HFFc6 (cell line): ENCODE data around the gene GNAZ. TPM values are rescaled to one million over a fixed set of nuclear protein-coding genes. Genes with fewer than 3 reads are reported as not detected.

Experiments
- DNase-seq: peaks from one replicate; pipeline ENCODE4 v3.0.0-alpha.2; 2018
- H3K27ac Mint-ChIP-seq: 2 replicates; pipeline ENCODE4 v1.8.0; 2020; ENCODE audit warnings: mild to moderate bottlenecking, mixed read lengths
- H3K27me3 Mint-ChIP-seq: 2 replicates; pipeline ENCODE4 v1.8.0; 2021; ENCODE audit warnings: mild to moderate bottlenecking, moderate library complexity, mixed read lengths; ENCODE audit not compliant: insufficient read depth
- H3K36me3 Mint-ChIP-seq: 2 replicates; pipeline ENCODE4 v1.8.0; 2021; ENCODE audit warnings: low read depth, mixed read lengths
- H3K4me1 Mint-ChIP-seq: 2 replicates; pipeline ENCODE4 v1.8.0; 2020; ENCODE audit warnings: low read depth, mixed read lengths
- H3K4me3 Mint-ChIP-seq: 2 replicates; pipeline ENCODE4 v1.8.0; 2020; ENCODE audit warnings: mild to moderate bottlenecking, moderate library complexity, mixed read lengths
- H3K9me3 Mint-ChIP-seq: 2 replicates; pipeline ENCODE4 v1.8.0; 2020; ENCODE audit warnings: mild to moderate bottlenecking, mixed read lengths
- total RNA-seq, 6 experiments: library from RNA; stranded (reverse); fragmentation: NEBNext Ultra II Directional; extraction: Animal tissue kit (Norgen Biotek cat#: 25700); gene quantifications; 2 replicates in 1 of 6; 3 replicates in 5 of 6; pipeline ENCODE4 v1.2.3, GENCODE V29; 2021
- TF ChIP-seq, protein P1 (sequence below): fragments of 200-600 bp; sonication (generic); IDR thresholded peaks from 2 replicates; pipeline ENCODE4 v1.5.0; 2021; ENCODE audit warnings: antibody characterized with exemption, mild to moderate bottlenecking

The GNAZ gene
- total RNA-seq, 6 experiments from 2014 or later, result 19.0 to 22.5 (median 20.1) TPM

DNA sequence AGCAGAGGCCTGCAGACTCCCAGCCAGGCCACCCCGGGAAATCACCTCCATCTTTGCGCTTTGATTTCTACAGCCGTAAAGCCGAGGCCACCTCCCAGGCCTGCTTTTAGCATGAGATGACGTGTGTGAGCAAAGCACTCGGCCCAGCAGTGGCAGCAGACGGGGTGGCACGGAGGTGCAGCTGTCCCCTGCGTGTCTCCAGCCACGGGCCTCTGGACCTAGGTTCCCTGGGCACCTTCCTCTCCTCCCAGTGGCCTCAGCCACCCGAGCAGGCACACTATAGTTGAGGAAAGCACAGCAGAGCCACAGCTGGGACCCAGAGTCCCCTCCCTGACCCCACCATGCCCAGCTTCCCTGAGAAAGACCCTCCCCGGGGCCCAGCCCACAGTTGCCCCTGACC is 15.9 kb downstream of the GNAZ start:
- Mint-ChIP-seq H3K4me3 (no peak overlapping the region), H3K9me3 (no peaks in the 10 kb centered on the region), H3K27ac (no peak overlapping the region), H3K27me3 (peaks cover 7% of the 10 kb centered on the region), H3K36me3 (no peaks in the 10 kb centered on the region), H3K4me1 (no peaks in the 10 kb centered on the region)
- no peak for DNase-seq
- TF ChIP-seq, protein P1, sequence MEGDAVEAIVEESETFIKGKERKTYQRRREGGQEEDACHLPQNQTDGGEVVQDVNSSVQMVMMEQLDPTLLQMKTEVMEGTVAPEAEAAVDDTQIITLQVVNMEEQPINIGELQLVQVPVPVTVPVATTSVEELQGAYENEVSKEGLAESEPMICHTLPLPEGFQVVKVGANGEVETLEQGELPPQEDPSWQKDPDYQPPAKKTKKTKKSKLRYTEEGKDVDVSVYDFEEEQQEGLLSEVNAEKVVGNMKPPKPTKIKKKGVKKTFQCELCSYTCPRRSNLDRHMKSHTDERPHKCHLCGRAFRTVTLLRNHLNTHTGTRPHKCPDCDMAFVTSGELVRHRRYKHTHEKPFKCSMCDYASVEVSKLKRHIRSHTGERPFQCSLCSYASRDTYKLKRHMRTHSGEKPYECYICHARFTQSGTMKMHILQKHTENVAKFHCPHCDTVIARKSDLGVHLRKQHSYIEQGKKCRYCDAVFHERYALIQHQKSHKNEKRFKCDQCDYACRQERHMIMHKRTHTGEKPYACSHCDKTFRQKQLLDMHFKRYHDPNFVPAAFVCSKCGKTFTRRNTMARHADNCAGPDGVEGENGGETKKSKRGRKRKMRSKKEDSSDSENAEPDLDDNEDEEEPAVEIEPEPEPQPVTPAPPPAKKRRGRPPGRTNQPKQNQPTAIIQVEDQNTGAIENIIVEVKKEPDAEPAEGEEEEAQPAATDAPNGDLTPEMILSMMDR, result no peak

DNA sequence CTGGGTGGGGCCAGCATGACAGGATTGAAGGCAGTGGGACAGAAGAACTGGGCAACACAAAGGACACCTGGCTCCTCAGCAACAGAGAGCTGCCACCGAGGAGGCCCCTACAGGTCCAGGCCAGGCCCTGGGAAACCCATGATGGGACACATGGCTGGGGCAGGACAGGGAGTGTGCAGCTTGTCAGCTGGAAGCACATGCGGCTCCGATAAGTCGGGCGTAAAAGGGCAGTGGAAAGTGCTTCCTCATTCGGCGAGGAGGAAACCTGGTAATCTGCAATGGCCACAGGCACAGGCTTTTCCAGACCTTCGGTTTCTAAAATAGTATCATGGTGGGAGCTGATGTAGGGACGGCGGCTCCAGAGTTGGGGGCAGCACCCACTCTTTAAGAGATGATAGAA is 16.5 kb downstream of the GNAZ start:
- no peaks in the 10 kb centered on the region for H3K36me3 Mint-ChIP-seq
- DNase-seq, result no peak
- no peak overlapping the region for H3K27ac Mint-ChIP-seq
- no peaks in the 10 kb centered on the region for H3K9me3 Mint-ChIP-seq
- H3K27me3 Mint-ChIP-seq, result peaks cover 7% of the 10 kb centered on the region
- TF ChIP-seq, protein P1, result no peak
- H3K4me3 Mint-ChIP-seq, result no peak overlapping the region
- H3K4me1 Mint-ChIP-seq, result no peaks in the 10 kb centered on the region

DNA sequence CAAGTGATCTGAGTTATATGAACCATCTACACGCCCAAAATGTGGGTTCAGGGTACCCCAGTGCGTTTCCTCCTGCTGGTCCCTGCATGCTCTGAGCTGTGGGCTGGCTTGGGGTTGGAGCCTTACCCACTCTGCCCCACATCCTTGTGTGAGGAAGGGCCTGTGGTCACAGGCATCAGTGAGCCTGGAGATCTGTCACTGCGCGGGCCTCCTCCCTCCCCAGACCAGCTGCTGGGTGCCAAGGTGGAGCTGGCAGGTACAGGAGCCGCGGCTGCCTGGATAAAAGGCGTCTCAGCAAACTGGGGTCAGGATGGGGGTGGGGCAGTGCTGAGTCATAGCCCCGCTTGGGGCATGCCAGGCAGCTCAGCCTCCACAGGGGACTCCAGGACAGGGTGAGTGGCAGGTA is 17.9 kb downstream of the GNAZ start:
- no peak for DNase-seq
- Mint-ChIP-seq H3K4me3 (no peak overlapping the region), H3K27ac (no peak overlapping the region), H3K4me1 (no peaks in the 10 kb centered on the region), H3K27me3 (peaks cover 7% of the 10 kb centered on the region), H3K9me3 (no peaks in the 10 kb centered on the region), H3K36me3 (no peaks in the 10 kb centered on the region)
- TF ChIP-seq, protein P1, result no peak

DNA sequence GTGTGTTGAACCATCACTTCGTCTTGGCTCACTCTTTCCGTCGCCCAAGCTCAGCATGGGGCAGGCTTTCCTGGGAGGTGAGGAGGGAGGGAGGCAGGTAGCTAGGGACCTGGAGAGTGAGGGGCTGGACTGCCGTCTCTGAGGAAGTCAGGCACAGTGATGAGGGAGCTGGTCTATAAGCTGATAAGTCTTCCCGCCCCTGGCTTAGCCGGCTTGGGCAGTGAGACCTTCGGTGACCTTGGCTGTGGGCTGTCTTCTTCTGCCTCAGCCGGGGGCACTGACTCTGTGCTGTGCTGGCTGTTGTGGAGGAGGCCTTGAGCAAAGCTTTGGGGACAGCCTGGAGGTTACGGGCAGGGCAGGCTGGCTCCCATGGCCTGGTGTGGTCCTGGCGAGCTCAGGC is 18.7 kb downstream of the GNAZ start:
- no peaks in the 10 kb centered on the region for H3K9me3 Mint-ChIP-seq
- TF ChIP-seq, protein P1, result no peak
- H3K4me3 Mint-ChIP-seq, result no peak overlapping the region
- H3K27ac Mint-ChIP-seq, result no peak overlapping the region
- peaks cover 7% of the 10 kb centered on the region for H3K27me3 Mint-ChIP-seq
- no peaks in the 10 kb centered on the region for H3K36me3 Mint-ChIP-seq
- H3K4me1 Mint-ChIP-seq, result no peaks in the 10 kb centered on the region
- no peak for DNase-seq

DNA sequence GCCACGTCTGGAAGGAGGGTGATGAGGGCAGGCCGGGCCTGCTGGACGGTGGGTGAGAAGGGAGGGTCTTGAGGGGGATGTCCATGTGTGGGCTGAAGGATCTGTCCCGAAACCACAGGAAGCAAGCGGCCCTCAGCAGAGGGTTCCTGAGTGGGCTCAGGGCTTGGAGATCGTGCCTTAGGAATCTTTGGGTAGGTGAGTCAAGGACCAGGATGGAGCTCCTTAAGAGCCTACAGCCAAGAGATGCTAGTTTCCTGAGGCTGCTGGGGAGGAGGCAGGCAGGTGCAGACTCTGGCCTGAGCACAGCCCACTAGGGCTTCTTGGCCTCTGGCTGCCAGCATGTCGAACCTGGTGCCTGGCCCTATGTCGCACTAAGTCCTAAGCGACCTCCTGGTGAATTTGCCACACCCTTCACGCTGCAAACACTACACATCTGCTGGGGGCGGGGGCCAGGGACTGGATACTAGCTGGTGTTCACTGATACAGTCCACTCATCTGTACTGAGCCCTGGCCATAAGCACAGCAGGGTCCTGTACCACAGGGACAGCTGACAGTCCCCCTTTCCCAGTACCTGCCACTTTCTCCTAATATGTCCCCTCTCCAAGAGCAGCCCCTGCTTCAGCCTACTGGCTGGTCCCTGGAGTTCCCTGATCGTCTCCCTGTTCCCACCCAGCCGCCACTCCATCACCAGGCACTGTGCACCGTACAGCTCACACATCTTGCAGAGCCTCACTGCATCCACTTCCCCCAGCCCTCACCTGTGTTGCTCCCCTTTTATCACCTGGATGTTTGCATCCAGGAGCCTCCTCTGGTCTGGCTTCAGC is 19.5 kb downstream of the GNAZ start:
- no peaks in the 10 kb centered on the region for H3K36me3 Mint-ChIP-seq
- H3K27ac Mint-ChIP-seq, result no peak overlapping the region
- H3K27me3 Mint-ChIP-seq, result peaks cover 7% of the 10 kb centered on the region
- no peaks in the 10 kb centered on the region for H3K4me1 Mint-ChIP-seq
- no peaks in the 10 kb centered on the region for H3K9me3 Mint-ChIP-seq
- DNase-seq, result no peak
- TF ChIP-seq, protein P1, result no peak
- no peak overlapping the region for H3K4me3 Mint-ChIP-seq
